ENCODE data around the gene SLC39A10. TPM values are rescaled to one million over a fixed set of nuclear protein-coding genes. Genes with fewer than 3 reads are reported as not detected.

Gene SLC39A10
- total and polyA plus RNA-seq, 2 donors (not counting 1 experiment from before 2014, with no cell fraction given) = 18.6 to 99.3 TPM

GRCh38 chr2:195730912-195731311, 73.9 kb downstream of the SLC39A10 start:
- no peak overlapping the region for H3K9ac ChIP-seq (ENCODE audit: low read length)
- 92% methylated on average over 3 of the region's 3 CpGs for WGBS (ENCODE audit: insufficient coverage)
- no peaks in the 10 kb centered on the region for H3K4me1 ChIP-seq (ENCODE audit: control insufficient read depth in 2 of 2, insufficient read depth in 2 of 2, low read length in 2 of 2)
- H3K4me2 ChIP-seq (replicated peaks; ENCODE audit: low read depth, low read length, poor library complexity, severe bottlenecking) = no peak overlapping the region
- intact Hi-C loops (cut with micrococcal nuclease) = no loop called here
- no peaks in the 10 kb centered on the region for H3K27me3 Mint-ChIP-seq
- no peak overlapping the region for H3K4me3 Mint-ChIP-seq
- no peaks in the 10 kb centered on the region for H4K20me1 ChIP-seq (ENCODE audit: control insufficient read depth, insufficient read depth, low read length, poor library complexity, severe bottlenecking)
- no peak for DNase-seq
- CTCF ChIA-PET = interaction anchor here (1.3 kb wide), 1 partner anchor 71 kb away, joined by 3 read pairs; no protein-coding TSS in a partner anchor
- H3K4me1 Mint-ChIP-seq = no peaks in the 10 kb centered on the region
- no peaks in the 10 kb centered on the region for H3K9me3 Mint-ChIP-seq (ENCODE audit: insufficient read depth)
- no peak overlapping the region for H2AFZ ChIP-seq (ENCODE audit: insufficient read depth, low read depth, low read length, poor library complexity, severe bottlenecking)
- H3K27ac Mint-ChIP-seq = no peak overlapping the region
- no peak overlapping the region for H3K27ac ChIP-seq (ENCODE audit: low read length in 2 of 2)
- POLR2A ChIA-PET = no interaction called here
- H3K36me3 ChIP-seq (replicated peaks in 1 of 2; ENCODE audit: control extremely low read depth in 1 of 2, control insufficient read depth in 1 of 2, extremely low read depth in 1 of 2, insufficient read depth in 2 of 2, low read length in 1 of 2) = peaks cover 0 to 40% of the 10 kb centered on the region in 2 experiments
- no peak for ATAC-seq (ENCODE audit: low read depth)
- H3K79me2 ChIP-seq (ENCODE audit: control insufficient read depth, insufficient read depth, low read length) = no peaks in the 10 kb centered on the region
- no peak overlapping the region for H3K4me3 ChIP-seq (ENCODE audit: control extremely low read depth in 1 of 5, extremely low read depth in 1 of 5, insufficient read depth in 1 of 5, low read depth in 2 of 5, low read length in 4 of 5)
- TF ChIP-seq CTCF (IDR thresholded peaks at IDR 0.05) (no peak), EZH2 (IDR thresholded peaks at IDR 0.05; ENCODE audit: borderline replicate concordance, insufficient read depth, low read depth, low read length, poor library complexity, severe bottlenecking) (no peak)
- no peaks in the 10 kb centered on the region for H3K27me3 ChIP-seq (replicated peaks in 1 of 4; ENCODE audit: control extremely low read depth in 1 of 4, control insufficient read depth in 3 of 4, insufficient read depth in 4 of 4, low read length in 3 of 4)
- no peaks in the 10 kb centered on the region for H3K9me3 ChIP-seq (ENCODE audit: control extremely low read depth in 1 of 3, control insufficient read depth in 2 of 3, insufficient read depth in 1 of 3, low read length in 2 of 3)

- Histone ChIP-seq H3K4me2 (replicated peaks; ENCODE audit: low read depth, low read length, poor library complexity, severe bottlenecking) (no peak overlapping the region), H2AFZ (ENCODE audit: insufficient read depth, low read depth, low read length, poor library complexity, severe bottlenecking) (no peak overlapping the region), H4K20me1 (ENCODE audit: control insufficient read depth, insufficient read depth, low read length, poor library complexity, severe bottlenecking) (no peaks in the 10 kb centered on the region), H3K27me3 (replicated peaks in 1 of 4; ENCODE audit: control extremely low read depth in 1 of 4, control insufficient read depth in 3 of 4, insufficient read depth in 4 of 4, low read length in 3 of 4) (no peaks in the 10 kb centered on the region), H3K4me1 (ENCODE audit: control insufficient read depth in 2 of 2, insufficient read depth in 2 of 2, low read length in 2 of 2) (no peaks in the 10 kb centered on the region), H3K9me3 (ENCODE audit: control extremely low read depth in 1 of 3, control insufficient read depth in 2 of 3, insufficient read depth in 1 of 3, low read length in 2 of 3) (no peaks in the 10 kb centered on the region), H3K27ac (ENCODE audit: low read length in 2 of 2) (no peak overlapping the region), H3K36me3 (replicated peaks in 1 of 2; ENCODE audit: control extremely low read depth in 1 of 2, control insufficient read depth in 1 of 2, extremely low read depth in 1 of 2, insufficient read depth in 2 of 2, low read length in 1 of 2) (peaks cover 0 to 40% of the 10 kb centered on the region in 2 experiments), H3K4me3 (ENCODE audit: control extremely low read depth in 1 of 5, extremely low read depth in 1 of 5, insufficient read depth in 1 of 5, low read depth in 2 of 5, low read length in 4 of 5) (no peak overlapping the region), H3K9ac (ENCODE audit: low read length) (no peak overlapping the region), H3K79me2 (ENCODE audit: control insufficient read depth, insufficient read depth, low read length) (no peaks in the 10 kb centered on the region)
- no peak for TF ChIP-seq CTCF (IDR thresholded peaks at IDR 0.05)
- no peak for TF ChIP-seq EZH2 (IDR thresholded peaks at IDR 0.05; ENCODE audit: borderline replicate concordance, insufficient read depth, low read depth, low read length, poor library complexity, severe bottlenecking)
- intact Hi-C loops (cut with micrococcal nuclease) = no loop called here
- H3K4me3 Mint-ChIP-seq = no peak overlapping the region
- CTCF ChIA-PET = no interaction called here
- H3K9me3 Mint-ChIP-seq (ENCODE audit: insufficient read depth) = no peaks in the 10 kb centered on the region
- no peak for ATAC-seq (ENCODE audit: low read depth)
- no CpG with 5 or more reads among the region's 1 CpG for WGBS (ENCODE audit: insufficient coverage)
- no peaks in the 10 kb centered on the region for H3K27me3 Mint-ChIP-seq
- no peak overlapping the region for H3K27ac Mint-ChIP-seq
- no peak for DNase-seq
- POLR2A ChIA-PET = no interaction called here
- H3K4me1 Mint-ChIP-seq = no peaks in the 10 kb centered on the region
These were observed 75.5 kb downstream of the SLC39A10 start for GRCh38 chr2:195732574-195732973.
